GM18519 (cell line): Measurements from ENCODE around the gene TPCN1.

Experiments
- ATAC-seq: cut with Tn5 transposase; IDR thresholded peaks from one replicate; pipeline ENCODE4 v1.9.1; 2021; ENCODE audit warnings: mild to moderate bottlenecking, moderate library complexity; ENCODE audit not compliant: unreplicated experiment, low FRiP score

Gene TPCN1

DNA sequence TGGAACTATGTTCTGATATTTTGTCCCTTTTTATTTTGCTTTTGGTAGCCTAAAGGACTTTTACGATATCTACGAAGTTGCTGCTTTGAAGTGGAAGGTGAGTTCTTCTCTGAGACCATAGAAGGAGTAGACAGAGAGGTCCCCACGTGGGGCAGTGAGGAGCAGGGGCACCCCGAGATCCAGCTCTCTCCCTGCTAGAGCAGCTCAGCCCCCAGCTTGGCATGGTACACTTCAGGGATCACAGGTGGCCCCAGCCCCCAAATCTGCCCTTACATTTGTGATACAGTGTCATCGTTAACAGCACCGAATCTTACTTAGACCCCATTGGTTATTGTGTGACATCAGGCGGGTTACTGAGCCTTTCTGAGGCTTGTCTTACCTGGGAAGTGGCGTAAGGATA is 56.9 kb downstream of the TPCN1 start:
- ATAC-seq, result no peak

DNA sequence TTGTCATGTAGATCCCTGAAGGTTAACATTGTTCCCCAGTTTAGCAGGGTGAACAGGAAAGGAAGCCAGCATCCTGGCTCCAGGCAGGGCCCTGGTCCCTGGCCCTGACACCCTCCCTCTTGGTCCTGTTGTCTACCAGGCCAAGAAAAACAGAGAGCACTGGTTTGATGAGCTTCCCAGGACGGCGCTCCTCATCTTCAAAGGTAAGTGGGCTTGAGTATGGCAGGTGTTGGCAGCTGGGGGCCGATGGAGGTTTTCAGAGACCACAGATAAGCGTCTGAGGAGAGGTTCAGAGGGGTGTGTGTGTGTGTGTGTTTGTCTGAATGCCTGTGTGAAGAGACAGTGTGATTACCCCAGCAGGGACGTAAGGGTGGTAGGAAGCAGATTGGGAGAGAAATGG is 57.4 kb downstream of the TPCN1 start:
- ATAC-seq, result no peak

DNA sequence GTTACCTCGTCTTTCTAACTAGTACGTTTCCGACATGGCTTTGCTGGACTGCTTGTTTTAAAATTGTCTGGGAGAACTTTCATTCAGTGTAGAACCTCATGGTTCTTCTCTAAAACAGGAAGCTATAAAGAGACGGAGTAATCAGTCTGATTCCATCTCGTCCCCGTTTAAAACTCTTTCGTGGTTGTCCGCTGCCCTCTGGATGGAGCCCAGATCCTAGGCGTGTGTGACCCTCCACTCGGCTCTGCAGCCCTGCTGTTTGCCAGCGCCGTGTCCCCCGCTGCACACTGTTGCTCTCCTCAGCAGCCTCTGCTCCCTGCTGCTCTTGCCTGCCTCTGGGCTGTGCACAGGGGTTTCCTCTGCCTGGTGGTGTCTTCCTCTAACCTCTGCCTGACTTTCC is 63.5 kb downstream of the TPCN1 start:
- no peak for ATAC-seq

DNA sequence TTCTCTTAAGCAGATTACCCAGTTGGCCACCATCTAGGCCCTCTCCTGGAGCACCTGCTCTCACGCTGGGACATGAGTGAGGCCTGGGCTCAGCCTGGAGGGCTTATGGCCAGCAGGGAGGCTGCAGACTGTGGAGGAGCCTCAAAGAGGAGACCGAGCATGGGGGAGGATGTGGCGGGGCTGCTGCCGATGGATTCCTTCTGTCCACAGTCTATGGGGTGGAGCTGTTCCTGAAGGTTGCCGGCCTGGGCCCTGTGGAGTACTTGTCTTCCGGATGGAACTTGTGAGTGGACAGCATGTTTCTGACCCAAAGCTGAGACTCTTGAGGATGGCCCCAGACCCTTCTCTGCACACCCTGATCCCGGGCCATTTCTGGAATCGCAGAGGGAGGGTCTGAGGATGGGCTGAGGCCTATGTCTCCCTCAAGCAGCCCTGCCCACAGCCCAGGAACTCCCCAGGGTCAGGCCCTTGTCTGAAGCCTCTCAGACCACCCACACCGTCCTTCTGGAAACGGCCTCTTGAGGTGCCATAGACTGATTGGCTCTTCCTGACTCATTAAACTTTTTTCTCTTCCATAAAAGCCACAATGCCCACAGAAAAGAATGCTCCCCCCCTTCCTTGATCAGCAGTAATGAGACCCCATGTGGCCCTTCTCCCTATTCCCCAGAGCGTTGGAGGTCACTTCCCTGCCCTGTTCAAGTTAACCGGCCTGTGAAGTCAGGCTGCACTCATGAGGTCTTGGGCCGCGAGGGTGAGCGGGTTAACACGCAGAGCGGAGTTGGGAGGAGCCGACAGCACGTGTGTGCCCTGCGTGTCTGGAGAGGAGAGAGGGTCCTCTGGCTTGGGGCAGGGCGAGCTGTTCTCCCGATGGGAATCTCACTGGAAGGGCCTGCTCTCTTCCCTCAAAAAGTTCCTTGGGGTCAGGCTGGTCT is 64.7 kb downstream of the TPCN1 start:
- no peak for ATAC-seq

DNA sequence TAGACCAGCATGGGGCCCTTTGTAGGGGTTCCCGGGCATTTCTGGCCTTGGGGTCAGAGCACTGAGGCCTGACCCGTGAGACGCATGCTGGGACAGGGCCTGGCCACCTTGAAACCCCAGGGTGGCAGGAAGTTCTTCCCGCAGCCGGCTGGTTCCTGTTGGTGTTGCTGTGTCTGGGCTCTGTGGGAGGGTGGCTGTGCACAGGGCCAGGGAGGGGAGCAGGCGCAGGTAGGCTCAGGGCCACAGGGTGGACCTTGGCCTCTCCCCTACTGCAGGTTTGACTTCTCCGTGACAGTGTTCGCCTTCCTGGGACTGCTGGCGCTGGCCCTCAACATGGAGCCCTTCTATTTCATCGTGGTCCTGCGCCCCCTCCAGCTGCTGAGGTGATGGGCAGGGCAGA is 65.4 kb downstream of the TPCN1 start:
- no peak for ATAC-seq

DNA sequence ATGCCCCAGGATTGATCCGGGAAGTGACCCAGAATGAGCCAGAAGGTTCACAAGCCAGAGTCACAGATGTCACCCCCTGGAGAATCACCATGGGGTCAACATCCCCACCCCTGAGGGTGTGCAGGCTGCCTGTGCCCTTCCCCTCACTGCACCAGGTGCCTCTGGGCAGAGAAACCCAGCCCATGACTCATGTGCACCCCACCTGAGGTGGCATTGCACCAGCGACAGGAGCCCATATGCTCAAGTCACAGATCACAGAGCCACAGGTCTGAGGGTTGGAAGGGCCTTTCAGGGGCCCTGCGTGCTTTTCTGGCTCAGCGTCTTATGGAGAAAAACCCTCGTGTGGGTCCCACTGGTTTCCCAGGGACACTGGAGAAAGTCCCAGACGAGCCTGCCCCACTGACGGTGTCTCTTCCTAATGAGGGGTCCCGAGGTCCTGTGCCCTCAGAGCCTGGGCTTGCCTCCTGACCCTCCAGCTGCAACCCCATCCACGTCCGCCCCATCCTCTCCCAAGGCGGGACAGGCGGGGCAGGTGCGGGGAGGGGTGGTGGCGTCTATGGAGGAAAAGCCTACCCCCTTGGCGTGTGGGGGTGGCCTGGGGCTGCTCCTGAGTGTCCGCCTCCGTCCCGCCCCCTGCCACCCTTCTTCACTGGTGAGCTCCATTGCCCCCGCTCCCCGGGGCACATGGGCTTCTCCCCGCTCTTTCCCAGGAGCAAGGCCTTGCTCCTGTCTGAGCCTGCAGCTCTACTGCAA is 66.1 kb downstream of the TPCN1 start:
- no peak for ATAC-seq

DNA sequence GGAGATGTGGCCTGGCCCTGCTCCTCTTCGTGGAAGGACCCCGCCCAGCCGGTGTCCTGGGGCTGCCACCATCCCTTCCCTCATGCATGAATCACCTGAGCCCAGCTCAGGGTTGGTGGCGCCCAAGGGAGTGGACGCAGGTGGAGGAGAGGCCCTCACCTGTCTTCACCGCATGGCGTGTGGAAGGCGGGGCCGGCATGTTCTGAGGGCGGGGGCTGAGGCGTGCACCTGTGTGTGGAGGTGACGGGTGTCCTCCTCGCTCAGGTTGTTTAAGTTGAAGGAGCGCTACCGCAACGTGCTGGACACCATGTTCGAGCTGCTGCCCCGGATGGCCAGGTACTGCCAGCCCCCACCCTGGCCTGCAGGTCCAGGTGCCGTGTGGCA is 66.6 kb downstream of the TPCN1 start:
- no peak for ATAC-seq

DNA sequence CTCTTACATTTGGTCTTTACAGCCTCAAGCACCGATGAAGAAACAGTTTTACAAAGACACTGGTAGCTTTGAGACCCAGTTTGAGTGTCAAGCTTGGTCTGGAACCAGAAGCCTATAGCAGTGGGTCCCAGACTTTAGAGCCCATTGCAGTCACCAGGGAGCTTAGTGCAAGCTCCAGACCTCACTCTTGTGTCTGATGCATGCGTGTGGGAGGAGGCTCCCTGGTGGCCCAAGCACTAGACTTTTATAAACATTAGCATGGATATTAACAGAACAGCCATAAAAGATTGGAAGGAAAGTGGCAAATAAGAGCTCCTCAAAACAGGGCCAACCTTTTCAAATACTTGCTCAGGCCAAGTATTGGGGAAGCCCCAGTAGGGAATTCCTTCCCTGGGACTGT is 68.1 kb downstream of the TPCN1 start:
- ATAC-seq, result no peak

DNA sequence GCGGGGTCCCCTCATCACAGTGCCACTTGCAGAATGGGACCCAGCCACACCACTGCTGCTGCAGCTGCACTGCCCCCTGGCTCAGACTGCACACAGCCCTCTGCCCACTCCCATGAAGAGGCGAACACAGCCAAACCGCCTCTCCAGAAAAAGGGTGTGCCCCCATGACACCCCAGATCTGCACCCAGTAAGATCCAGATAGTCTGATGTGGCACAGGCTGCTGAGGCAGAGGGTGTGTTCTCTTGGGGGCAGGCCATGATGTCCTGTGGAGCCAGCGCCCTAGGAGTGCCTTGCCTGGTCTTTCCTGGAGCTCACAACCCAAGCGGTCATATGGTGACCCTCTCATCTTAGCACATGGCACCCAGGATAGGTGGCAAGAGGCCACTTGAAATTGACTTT is 69.2 kb downstream of the TPCN1 start:
- ATAC-seq, result no peak

DNA sequence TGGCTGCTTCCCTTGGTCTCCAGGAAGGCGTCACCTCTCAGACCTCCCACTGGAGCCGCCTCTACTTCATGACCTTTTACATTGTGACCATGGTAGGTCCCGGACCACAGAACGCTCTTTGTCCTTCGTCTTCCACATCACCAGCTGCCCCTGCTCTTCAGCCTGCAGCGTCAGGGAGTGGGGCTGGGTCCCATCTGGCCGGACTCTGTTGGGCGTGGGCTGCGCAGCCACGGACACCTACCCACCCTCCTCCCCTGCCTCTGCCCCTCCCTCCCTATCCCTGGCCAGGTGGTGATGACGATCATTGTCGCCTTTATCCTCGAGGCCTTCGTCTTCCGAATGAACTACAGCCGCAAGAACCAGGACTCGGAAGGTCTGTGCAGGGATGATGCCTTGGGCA is 70.3 kb downstream of the TPCN1 start:
- ATAC-seq, result no peak

DNA sequence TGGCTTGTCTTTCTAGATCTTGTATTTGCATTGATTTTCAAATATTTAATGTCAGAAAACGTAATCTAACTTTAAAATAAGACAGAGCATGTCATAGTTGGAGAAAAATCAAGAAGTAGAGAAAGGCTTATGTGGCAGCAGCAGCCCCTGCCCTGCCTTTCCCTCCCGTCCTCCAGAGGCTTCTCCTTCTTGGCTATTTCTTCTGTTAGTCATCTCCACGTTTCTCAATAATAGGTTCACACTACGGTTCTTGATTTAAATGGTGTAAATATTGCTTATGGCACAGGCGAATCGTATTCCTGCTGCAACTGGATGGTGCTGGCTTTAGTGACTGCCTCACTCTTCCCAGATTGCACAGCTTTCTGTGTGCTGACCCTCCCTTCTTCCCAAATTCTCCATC is 70.8 kb downstream of the TPCN1 start:
- no peak for ATAC-seq

DNA sequence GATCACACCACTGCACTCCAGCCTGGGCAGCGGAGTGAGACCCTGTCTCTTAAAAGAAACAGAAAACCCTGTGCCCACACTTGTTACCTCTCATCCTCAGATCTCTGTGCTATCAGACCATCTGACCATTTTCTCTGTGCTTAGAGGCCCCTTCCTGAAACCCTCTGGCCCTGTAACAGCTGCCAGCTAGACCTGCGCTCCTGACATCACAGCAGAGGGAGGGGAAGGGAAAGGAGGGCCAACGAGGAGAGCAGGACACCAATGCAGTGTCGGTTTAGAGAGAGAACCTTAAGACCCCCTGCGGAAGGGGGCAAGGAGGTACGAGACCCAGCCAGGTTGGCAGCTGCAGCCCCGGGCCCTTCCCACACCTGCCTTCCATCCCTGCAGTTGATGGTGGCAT is 71.3 kb downstream of the TPCN1 start:
- no peak for ATAC-seq

DNA sequence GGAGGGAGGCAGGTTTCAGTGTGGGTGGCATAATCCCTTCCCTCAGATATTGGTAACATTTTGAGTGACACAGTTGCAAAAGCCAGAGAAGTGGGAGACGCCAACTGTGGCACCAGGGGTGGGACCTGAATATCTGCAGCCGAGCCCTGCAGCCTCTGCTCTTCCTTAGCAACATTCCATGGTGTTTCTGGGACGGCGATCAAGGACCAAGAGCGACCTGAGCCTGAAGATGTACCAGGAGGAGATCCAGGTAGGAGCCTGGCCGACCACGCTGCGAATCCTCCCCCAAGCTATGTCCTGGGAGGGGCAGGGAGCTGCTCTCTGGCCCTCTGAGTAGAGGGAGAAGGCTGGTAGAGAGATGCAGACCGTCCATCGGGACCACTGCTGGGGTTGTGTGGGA is 71.8 kb downstream of the TPCN1 start:
- ATAC-seq, result no peak

DNA sequence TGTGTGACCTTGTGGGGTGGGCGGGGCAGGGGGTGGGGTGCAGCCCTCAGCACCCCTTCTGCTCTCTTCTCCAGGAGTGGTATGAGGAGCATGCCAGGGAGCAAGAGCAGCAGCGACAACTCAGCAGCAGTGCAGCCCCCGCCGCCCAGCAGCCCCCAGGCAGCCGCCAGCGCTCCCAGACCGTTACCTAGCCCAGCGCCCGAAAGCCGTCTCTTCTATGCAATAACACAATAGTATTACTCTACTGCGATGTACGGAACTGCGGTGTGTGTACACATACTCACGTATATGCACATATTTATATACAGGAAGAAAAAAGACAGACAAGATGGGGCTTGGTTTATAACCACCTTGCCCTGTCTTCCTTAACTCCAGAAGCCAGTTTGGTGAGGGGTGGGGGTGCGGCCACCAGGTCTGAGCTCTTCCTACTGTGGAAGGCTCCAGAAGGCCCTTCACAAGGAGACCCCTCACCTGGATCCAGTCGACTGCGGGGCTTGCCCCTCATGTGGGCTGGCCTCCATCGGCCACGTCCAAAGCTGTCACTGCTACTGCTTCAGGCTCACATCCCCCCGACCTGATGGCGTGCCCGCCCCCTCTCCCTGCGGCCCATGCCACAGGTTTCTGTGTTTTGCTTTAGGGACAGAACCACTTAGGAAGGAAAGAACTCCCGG is 74.8 kb downstream of the TPCN1 start:
- ATAC-seq, result no peak

DNA sequence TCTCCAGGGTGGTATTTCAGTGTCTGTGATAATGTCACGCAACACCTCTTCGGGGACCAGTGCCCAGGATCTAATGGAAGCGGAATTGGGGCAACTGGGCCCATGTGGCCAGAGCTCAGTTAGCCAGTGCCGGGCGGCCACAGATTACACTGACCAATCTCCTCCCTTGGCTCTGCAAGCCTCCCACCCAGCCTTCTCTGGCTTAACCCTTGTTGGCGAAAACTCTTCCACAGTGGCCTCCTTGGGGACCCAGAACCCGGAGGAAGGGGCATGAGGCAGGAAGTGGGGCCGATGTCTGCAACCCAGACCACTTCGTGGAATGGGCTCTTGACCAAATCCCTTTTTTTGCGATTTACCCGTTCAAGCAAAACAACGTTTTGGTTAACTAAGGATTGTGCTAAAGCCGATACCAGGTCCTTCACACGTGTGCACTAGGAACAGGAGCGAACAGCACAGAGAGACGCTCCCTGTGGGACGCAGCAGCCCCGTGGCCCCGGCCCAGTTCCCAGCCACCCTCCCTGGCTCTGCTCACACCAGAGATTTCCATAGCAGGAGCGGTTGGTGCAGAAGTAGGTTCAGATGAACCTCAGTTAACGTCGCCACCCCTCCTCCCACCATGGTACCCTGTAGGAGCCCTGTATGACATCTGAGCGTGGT is 75.4 kb downstream of the TPCN1 start:
- ATAC-seq, result no peak

DNA sequence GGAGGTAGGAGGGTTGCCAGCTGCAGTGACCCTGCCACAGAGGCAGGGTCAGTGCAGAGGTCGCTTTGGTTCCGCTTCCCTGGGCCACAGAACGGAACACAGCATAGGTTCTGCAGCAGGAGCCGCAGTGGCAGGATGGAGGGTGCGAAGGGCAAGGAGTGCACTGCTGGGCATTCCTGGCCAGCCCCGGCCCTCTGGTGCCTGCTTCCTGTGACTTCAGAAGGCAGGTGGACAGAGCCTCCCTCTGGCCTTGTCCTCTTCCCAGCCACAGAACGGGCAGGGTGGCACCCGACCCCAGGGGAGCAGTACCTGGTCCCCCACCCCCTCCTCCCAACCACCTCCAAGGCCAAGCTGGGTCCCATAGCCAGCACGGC is 75.9 kb downstream of the TPCN1 start:
- ATAC-seq, result no peak

DNA sequence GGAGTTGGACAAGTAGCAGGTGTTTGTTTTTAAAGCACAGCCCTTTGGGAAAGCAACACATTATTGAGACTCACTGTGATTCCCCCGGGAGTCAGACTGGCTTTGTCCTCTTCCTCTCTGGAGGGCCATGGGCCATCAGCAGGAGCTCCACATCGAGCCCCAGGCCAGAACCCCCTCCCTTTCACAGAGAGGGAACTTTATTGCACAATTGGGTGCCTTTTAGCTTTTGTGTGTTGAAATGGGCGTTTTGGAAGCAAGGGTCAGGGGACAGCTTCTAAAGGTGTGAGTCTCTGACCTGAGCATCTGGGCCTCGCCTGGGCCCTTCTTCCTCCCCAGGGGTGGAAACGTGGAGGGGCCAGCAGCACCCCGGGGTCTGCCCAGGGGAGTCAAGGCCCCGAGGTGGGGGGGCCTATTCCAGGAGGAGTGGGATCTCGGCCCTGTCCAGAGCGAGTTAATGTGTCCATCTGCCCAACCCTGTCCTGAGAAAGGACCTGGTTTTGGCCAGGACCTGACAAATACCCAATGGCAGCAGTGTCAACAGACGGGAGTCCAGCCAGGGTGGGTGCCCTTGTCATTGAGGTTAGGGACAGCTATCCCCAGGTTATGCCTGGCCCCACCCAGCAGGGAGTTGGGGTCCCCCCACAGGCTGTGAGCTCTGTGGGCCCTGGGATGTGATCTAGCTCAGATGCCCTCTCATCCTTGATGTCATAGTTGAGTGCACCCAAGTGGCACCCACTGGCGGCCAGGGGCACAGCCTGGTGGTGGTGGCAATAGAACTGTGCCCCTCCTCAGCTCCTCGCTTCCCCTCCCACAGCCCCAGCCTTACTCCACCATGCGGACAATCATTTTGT is 76.6 kb downstream of the TPCN1 start:
- ATAC-seq, result no peak

DNA sequence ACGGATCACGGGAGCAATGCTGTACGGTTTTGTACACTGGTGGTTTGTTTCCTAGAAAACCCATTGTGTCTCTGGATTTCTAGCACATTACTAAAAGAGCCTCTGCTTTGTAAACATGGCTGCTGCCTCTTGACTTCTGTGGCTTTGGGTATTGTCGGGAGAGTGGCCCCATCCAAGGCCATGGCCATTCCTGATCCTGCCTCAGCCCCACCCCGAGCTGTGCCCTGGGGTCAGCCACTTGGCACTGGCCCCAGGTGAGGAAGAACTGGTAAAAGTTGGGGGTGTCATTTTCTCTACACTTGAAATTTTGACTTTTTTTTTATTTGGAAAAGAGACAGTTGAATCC is 77.2 kb downstream of the TPCN1 start:
- no peak for ATAC-seq

DNA sequence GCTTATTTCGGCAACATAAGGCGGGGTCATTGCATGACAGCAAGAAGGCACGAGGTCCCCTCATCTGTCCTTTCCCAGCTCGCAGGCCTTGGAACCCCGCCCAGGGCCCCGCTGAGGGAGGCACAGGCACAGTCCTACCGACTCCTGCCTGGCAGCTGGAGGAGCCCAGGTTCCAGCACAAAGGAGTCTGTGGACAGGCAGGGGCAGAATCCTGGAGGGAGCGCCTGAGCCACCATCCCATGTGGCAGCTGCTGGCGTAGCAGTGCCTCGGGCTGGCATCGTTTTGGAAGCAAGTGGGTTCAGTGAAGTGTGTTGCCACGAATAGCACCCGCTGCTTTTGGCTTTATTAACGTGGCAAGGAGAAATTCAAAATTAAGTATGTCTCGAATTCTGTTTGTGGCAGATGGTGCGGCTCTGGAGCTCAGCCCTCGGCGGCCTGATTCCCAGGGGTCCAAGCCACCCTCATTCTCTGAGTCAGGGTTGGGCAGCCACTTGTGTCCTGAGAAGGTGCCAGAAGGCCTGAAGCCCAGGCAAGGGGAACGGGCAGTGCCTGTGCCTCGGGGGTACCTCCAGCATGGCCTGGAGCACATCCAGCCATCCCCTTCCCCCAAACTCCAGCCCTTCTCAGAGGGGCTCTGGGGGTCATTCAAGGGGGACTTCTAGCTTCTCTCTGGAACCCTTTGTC is 77.7 kb downstream of the TPCN1 start:
- no peak for ATAC-seq
